Omental fat pad (tissue), 4 donors: ENCODE data around the gene DUS1L. TPM values are rescaled to one million over a fixed set of nuclear protein-coding genes. Genes with fewer than 3 reads are reported as not detected.

Experiments used
- ATAC-seq: fragments of 150-250 bp; one replicate; pipeline ENCODE4 v1.9.1; 2016; ENCODE audit warnings: mild to moderate bottlenecking, moderate library complexity; ENCODE audit not compliant: low FRiP score
- DNase-seq: peaks from one replicate; pipeline ENCODE4 v3.0.0-alpha.2; 2019; ENCODE audit warnings: low spot score
- total RNA-seq, 4 donors: library from RNA; depleted of rRNA; stranded (reverse); fragments of >200 nt; gene quantifications; one replicate each; pipeline ENCODE4 v1.1.0, GENCODE V29; 2016
- TF ChIP-seq, protein P1 (sequence below), 3 donors: fragments of 450-650 bp; IDR thresholded peaks; one replicate each; pipeline ENCODE4 v1.5.1; 2016 to 2017; ENCODE audit warnings: antibody characterized with exemption in 3 of 3, mild to moderate bottlenecking in 3 of 3, moderate library complexity in 2 of 3

Gene DUS1L
- total RNA-seq, 4 donors from 2014 or later = 58.1 to 90.3 (median 85.7) TPM

DNA sequence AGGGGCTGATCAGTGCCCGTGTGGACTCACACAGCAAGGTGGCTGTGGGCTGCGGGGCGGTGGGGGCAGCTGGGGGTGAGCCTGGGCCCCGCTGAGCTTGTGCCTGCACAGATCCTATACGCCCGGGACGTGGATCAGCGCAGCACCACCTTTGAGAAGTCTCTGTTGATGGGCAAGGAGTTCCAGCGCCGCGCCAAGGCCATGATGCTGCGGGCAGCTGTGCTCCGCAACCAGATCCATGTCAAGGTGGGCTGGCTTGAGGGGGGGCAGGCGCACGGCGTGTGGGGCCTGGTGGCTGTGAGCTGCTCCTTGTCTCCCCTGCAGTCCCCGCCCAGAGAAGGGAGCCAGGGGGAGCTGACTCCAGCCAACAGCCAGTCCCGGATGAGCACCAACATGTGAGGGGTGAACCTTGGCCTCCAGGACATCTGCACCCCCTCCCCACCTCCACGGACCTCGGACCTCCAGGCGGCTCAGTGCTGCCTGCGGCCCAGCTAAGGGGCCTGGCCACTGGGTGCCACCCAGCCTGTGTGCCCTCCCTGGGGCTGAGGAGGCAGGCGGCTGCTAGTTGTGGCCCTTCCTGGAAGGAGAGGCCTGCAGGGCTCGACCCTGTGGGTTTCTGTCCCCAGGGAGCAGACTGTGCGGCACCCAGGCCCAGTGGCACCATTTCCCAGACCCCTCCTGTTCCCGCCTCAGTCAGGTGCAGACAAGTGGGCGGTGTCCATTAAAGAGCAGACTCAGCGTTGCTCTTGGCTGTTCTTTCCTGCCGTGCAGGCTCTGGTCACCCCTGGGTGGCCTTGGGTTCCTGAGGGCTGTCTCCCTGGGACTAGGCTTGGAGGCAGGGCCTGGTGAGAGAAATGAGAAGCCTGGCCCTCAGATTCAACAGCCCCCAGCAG, 8.6 kb downstream of the DUS1L start:
- no peak for ATAC-seq
- DNase-seq = no peak
- TF ChIP-seq, protein P1, sequence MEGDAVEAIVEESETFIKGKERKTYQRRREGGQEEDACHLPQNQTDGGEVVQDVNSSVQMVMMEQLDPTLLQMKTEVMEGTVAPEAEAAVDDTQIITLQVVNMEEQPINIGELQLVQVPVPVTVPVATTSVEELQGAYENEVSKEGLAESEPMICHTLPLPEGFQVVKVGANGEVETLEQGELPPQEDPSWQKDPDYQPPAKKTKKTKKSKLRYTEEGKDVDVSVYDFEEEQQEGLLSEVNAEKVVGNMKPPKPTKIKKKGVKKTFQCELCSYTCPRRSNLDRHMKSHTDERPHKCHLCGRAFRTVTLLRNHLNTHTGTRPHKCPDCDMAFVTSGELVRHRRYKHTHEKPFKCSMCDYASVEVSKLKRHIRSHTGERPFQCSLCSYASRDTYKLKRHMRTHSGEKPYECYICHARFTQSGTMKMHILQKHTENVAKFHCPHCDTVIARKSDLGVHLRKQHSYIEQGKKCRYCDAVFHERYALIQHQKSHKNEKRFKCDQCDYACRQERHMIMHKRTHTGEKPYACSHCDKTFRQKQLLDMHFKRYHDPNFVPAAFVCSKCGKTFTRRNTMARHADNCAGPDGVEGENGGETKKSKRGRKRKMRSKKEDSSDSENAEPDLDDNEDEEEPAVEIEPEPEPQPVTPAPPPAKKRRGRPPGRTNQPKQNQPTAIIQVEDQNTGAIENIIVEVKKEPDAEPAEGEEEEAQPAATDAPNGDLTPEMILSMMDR (IDR thresholded peaks at IDR 0.05) = no peak

DNA sequence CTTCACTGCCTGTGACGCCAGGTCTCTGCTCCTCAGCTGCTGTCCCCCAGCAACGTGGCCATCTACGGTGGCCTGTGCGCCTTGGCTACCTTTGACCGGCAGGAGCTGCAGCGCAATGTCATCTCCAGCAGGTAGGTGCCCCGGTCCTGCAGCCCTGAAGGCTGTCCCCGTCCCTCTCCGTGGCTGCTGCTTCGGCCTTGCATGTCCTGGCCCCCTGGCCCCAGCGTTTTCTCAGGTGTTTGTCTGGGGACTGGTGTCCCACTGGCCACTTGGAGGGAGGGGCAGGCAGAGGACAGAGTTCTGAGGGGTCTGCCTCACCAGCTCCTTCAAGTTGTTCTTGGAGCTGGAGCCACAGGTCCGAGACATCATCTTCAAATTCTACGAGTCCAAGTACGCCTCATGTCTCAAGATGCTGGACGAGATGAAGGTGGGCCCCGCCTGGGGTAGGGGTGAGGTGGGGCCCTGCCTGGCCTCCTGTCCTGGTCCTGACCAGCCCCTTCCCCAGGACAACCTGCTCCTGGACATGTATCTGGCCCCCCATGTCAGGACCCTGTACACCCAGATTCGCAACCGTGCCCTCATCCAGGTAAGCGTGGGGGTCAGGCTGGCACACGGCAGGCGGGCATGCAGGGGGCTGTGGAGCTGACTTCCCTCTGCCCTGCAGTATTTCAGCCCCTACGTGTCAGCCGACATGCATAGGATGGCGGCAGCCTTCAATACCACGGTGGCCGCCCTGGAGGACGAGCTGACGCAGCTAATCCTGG, 9.5 kb downstream of the DUS1L start:
- DNase-seq = no peak
- ATAC-seq = no peak
- TF ChIP-seq, protein P1 (IDR thresholded peaks at IDR 0.05) = no peak

DNA sequence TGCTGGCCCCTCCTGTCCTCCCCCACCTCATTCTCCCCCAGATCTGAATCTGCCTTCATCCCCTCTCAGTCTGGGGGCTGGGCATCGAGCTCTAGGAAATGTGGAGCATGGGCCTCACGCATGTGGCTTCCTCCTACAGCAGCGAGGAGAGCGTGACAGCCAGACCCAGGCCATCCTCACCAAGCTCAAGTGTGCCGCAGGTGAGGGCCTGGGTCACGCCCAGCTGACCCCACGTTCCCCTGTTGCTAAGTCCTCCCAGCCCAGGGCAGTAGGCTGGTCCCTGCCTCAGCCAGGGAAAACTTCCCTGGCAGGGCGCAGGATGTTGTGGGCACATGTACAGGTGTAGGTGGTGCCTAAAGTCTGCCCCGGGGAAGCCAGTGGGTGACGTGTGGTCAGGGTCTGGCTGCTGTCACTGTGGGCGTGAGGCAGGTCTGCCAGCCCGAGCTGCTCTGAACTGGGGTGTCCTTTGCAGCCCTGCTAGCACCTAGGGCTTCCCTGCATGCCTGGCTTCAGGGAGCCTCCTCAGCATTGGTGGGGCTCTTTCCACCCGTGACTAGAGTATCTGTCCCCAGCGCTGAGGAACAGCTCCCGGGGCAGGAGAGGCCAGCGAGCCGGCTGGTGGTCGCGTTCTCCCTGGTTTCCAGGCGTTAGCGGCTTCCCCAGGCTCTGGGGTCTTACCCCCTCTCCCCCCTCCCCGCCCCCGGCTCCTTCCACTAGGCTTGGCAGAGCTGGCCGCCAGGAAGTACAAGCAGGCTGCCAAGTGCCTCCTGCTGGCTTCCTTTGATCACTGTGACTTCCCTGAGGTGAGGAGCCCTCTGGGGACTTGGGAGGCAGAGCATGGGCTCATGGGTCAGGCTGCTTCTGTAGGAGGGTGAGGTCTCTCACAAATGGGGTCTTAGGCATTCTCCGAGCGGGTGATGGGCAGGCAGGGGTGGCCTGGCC, 10.3 kb downstream of the DUS1L start:
- TF ChIP-seq, protein P1 (IDR thresholded peaks at IDR 0.05) = no peak
- no peak for DNase-seq
- no peak for ATAC-seq

DNA sequence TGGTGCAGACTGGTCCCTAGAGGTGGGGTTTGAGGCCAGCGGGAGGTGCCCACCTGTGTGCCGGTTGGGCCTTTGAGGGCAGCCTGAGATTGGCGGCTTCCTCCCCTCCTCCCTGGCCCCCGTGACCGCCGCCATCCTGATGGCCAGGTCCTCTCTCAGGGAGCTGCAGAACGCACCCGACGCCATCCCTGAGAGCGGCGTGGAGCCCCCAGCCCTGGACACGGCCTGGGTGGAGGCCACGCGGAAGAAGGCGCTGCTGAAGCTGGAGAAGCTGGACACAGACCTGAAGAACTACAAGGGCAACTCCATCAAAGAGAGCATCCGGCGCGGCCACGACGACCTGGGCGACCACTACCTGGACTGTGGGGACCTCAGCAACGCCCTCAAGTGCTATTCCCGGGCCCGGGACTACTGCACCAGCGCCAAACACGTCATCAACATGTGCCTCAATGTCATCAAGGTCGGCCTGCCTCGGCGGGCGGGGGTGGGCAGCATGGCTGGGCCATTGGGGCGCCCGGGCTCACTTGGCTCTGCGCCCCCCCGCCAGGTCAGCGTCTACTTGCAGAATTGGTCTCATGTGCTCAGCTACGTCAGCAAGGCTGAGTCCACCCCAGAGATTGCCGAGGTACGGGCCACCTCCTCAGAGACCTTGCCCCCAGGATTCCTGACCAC, 11.1 kb downstream of the DUS1L start:
- ATAC-seq (no peak), DNase-seq (no peak)
- TF ChIP-seq, protein P1 (IDR thresholded peaks at IDR 0.05) = no peak

DNA sequence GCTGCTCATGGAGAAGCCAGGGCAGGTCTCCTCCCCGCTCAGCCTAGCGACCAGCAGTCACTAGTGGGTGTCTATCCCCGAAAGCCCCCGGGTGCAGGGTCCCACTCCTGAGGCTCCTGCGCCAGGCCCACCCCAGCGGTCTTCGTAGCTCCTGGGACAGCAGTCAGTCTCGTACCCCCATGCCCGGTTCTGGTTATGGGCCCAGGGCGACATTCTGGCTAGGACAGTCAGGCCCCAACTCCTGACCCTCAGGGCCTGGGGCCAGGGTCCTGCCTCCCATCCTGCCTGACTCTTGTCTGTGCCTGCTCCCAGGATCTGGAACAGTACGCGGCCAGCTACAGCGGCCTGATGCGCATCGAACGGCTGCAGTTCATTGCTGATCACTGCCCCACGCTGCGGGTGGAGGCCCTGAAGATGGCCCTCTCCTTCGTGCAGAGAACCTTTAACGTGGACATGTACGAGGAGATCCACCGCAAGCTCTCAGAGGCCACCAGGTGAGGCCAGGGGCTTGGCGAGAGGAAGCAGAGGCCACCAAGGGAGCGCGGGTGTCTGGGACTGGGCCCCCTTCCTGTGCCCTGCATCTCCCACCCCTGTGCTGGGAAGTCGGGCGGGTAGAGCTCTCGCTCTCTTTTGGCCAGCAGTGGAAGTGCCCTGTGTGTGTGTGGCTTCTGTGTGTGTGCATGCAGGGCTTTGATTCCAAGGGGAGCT, 11.9 kb downstream of the DUS1L start:
- TF ChIP-seq, protein P1 (IDR thresholded peaks at IDR 0.05) = no peak
- ATAC-seq = no peak
- DNase-seq = no peak
